ENCODE results near the gene FBXO40.
"Not testable (repeated sequence)": the region's sequence is repeated elsewhere in the genome, so short reads cannot be mapped to it uniquely, and the experiment has no call there.

Gene FBXO40, protein sequence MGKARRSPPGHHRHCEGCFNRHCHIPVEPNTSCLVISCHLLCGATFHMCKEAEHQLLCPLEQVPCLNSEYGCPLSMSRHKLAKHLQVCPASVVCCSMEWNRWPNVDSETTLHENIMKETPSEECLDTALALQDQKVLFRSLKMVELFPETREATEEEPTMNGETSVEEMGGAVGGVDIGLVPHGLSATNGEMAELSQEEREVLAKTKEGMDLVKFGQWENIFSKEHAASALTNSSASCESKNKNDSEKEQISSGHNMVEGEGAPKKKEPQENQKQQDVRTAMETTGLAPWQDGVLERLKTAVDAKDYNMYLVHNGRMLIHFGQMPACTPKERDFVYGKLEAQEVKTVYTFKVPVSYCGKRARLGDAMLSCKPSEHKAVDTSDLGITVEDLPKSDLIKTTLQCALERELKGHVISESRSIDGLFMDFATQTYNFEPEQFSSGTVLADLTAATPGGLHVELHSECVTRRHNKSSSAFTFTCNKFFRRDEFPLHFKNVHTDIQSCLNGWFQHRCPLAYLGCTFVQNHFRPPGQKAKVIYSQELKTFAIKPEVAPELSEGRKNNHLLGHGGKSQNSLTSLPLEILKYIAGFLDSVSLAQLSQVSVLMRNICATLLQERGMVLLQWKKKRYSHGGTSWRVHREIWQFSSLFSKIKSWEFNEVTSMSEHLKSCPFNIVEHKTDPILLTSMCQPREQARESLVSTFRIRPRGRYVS

DNA sequence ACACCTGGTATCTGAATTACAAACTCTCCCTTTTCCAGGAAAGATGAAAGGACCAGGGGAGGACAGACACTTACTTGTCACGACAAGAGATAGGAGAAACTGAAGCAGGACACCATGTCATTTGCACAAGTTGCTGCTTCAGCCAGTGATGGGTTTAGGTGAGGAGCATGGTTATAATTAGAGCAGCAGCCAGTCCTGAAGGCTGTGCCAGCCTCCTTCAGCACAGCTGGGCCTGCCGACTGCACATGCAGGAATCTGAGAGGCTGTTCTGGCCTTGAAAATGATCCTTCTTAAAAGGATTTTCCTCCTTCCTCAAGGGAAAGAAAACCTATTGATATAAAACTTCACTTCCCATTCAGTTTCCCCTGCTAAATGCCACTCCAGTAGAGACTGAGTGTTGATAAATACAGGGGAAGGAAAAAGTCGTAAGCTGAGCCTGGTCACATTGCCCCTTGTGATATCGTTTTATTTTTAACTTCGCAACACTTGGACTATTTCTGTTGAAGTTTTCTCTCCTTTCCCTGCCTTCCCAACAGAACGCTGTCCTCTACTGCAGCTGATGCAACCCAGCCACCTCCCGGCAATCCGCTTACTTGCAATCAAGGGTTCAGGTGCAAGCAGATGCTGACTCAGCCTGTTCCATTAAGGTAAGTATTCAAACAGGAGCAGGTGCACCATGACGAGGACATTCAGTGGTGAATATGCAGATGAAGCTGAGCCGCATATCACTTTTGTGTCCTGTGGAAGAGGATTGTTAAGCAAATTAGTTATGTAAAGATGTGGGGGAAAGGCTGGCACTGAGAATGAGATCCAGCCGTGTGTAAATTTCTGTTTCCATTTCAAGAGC lies at the start of gene FBXO40:
Gene FBXO40 (plus strand): TSS at position 524 of the 847 bp plus-strand sequence. CDS start 27,197 bp downstream, outside the sequence.
- DNase-seq, result peak; percentile 75

DNA sequence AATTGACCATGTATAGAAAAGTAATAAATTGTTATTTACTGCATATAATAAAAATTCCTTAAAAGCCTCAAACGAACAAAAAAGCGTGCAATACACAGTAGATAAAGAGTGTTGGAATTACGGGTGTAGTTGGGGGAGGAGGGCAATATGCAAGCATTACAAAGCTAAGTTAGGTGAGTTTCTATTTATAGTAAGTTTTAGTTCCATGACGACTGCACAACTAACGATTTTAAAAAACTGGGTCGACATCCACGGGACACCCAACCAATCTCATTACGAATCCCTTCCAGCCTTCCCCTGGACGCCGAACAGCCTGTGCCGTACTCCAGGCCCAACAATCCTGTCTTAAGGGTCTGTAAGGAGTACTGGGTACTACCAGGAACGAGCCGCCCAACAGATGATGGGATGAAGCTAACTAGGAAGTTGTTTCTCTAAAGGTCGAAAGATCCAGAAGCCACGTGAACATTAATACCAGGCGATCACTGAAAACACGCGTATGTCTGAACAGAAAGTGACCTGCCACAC lies 48.1 kb upstream of the FBXO40 start:
- DNase-seq, result no peak

DNA sequence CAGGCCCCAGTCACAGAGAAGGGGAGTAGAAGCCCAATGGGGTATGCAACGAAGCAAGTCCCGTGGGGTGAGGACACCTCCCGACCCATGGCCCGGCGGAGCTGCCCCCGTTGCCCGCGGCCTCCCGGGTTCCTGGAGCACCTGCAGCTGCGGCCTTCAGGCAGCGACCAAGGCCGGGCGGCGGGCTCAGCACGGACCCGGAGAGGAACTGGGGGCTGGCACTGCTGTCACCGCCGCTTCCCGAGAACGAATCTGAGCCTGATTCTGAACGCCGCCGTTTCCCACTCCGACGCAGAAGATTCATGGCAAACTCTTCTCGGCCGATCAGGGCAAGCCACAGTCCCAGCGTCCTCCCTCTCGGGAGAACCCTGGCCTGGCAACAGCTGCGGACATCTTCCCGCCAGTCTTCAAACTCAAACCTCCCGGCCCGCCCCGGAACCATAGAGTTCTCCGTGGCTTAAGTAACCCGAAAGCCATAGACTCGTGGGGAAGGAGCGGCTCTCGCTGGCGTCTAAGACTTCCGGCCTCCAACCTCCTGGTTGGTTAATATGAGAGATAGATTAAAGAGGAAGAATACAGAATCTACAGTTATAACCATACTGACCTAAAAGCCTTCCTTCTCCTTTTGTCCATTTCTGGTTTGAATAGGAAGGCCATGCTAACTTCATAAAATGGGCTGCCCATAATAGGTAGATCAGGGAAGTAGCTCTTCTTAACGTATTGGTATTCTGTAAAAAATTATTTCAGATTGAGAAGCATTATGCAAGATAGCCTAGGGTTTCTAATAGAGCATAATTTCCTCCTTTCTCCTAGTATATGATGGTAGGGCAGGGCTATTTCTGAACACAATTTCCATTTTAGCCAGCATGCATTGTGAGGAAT lies 47.4 kb upstream of the FBXO40 start, which contains the start of gene POLQ:
Gene POLQ (minus strand): TSS at position 415 of the 882 bp plus-strand sequence. CDS start 111 bp downstream, at position 304.
- peak; percentile 96 for DNase-seq

DNA sequence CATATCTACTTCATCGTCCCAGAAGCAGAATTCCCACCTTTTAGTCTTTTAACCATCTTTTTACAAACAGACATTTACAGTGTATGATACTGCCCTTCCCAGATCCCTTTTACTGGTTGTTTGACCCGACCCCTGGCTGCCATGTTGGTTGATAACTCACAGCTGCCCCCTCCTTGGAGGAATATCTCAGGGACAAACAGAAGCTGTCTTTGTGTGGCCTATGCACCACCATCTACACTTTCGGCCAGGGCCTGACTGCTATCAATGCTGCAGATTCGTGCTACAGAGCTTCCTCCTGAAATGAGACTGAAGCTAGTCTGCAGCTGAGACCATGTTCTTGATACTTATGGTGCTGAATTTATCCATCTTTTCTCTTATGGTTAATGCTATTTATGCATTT lies 40.8 kb upstream of the FBXO40 start:
- no peak for DNase-seq

DNA sequence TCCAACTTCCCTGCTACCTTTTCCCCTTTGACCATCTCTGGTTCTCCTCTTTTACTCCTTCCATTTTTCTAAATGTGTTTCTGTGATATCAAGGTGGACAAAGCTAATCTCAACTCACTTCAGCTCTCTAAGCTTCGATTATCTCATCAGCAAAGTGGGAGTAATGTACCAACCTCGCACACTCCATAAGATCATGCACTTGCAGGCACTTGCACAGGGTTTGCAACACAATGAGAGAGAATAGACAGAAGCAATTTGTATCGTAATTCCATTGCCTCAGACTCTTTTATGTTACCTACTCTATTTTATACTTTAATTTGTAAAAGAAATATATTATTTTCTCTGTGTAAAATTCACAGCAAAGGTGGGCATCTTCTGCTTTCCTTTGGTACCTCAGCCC lies 40.4 kb upstream of the FBXO40 start:
- no peak for DNase-seq

DNA sequence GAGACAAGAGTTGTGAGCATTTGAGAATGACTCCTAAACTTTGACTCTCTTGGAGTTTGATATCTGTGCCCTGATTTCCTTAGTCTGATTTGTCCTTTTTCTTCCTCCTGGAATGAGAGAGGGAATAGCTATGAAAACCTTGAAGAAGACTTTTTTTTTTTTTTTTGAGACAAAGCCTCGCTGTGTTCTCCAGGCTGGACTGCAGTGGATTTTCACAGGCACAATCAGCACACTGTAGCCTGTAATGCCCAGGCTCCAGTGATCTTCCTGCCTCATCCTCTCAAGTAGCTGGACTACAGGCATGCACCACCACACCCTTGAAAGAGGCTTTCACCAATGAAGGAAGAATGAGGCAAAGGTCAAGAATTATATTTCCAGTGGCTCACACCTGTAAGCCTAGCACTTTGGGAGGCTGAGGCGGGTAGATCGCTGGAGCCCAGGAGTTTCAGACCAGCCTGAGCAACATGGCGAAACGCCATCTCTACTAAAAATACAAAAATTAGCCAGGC lies 35.7 kb upstream of the FBXO40 start:
- DNase-seq, result no peak

DNA sequence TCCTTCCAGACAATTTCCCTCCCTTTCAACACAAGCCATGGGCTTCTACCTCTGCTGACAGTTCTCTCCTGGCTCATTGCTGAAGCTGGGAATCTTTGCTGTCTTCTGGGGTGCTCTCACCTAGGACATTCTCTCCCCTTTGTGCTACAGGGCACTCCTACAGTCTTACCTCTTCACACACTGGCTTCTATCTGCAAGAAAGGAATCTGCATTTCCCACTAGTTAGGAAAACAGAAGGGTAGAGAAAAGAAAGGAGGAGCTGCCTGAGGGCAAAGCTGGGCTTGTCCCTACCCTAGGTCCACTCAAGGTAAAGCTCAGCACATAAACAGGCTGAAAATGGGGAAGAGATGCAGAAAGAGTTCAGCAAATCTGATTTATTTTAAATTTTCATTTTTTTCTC lies 31.0 kb upstream of the FBXO40 start:
- no peak for DNase-seq

DNA sequence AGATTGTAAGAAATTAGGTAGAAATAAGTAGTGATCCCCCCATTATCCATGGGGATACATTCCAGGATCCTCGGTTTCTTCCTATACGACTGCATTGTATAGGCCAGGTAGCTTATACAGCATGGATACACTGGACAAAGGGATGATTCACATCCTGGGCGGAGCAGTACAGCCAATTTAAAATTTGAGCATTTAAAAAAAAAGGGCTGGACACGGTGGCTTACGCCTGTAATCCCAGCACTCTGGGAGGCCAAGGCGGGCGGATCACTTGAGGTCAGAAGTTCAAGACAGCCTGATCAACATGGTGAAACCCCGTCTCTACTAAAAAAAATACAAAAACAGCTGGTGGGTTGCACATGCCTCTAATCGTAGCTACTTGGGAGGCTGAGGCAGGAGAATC lies 26.4 kb upstream of the FBXO40 start:
- DNase-seq, result no peak

DNA sequence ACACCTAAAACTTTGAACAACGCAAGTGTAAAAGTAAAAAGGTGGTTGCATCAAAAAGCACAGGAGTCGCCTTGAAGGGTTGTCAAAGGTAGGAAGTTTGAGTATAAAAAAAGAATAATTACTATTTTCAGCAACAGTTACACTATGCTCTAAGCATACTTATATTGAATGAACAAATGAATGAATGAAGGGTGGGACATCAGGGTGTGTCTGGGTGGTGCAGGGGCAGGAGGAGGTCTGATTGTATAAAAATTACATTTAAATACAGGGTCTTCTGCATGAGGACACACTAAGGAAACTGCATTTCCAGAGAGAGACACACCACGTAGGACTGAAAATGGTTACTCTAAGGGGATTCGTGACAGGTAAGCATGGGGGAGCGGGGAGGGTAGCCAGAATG lies 25.5 kb upstream of the FBXO40 start, which contains the start of gene ARGFX:
Gene ARGFX (plus strand): TSS at position 301 of the 400 bp plus-strand sequence. CDS start 2,765 bp downstream, outside the sequence.
- no peak for DNase-seq

DNA sequence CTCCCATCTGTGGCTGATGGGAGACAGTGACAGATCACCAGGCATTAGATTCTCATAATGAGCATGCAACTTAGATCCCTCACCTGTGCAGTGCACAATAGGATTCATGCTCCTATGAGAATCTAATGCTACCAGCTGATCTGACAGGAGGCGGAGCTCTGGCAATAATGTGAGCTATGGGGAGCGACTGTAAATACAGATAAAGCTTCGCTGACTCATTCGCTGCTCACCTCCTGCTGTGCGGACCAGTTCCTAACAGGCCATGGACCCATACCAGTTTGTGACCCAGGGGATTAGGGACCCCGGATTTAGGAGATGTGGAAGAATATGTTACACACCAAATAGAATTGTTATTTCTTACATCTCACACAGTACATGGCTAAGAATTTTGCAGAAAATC lies 18.7 kb upstream of the FBXO40 start:
- peak; percentile 4 for DNase-seq

DNA sequence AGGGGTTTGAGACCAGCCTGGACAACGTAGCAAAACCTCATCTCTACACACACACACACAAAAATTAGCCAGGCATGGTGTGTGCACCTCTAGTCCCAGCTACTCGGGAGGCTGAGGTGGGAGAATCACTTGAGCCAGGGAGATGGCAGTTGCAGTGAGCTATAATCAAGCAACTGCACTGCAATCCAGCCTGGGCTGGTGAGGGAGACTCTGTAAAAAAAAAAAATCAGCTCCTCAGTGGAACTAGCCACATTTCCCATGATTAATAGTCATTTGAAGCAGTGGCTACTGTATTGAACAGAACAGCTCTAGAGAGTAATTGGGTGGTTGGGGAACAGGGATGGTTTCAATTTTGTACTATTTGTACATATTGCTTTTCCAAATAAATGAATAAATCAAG lies 11.5 kb upstream of the FBXO40 start:
- DNase-seq, result no peak

DNA sequence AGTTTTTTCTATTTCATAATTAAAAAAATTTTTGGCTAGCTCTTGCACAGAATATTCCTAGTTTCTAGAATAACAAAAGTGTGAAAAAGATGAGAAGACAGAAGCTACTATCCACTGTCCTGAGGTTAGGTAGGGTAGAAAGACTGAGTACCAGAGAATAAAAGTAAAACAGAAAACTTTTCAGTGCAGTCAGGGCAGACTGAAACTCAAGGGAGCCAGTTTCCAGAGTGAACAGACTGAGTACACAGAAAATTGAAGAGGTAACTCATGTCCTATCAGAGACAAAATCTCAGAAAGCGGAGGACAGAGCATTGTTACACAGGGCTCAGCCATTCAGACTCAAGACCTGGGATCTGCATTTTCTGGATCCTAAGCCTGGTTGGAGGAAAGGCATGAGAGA lies 8.8 kb upstream of the FBXO40 start:
- DNase-seq, result no peak

DNA sequence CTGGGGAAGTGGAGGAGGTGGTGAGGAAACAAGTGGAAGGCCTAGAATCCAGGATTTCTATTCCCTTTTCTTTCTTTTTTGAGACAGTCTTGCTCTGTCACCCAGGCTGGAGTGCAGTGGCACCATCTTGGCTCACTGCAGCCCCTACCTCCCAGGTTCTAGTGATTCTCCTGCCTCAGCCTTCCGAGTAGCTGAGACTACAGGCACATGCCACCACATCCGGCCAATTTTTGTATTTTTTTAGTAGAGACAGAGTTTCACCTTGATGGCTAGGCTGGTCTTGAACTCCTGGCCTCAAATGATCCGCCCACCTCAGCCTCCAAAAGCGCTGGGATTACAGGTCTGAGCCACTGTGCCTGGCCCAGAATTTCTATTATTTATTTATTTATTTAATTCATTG lies 627 bp downstream of the FBXO40 start:
- not testable (repeated sequence) for DNase-seq

DNA sequence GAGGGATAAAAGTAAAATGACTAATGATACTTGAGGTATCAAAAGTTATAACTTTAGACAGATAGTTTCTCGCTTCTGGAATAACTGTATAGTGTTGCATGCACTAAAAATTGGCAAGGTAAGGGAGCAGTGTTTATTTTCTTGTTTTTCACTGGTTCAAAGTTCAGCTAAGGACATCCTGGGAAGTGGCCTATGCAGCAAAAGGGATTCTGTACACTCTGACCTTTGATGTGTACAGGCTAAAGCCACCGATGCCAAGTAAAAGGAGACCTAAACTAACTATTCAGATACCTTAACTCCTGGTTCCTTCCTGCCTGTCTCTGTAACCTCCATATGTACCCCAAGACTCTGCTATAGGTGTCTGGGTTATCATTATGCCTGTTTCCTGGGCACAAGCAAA lies 1.7 kb downstream of the FBXO40 start:
- no peak for DNase-seq

DNA sequence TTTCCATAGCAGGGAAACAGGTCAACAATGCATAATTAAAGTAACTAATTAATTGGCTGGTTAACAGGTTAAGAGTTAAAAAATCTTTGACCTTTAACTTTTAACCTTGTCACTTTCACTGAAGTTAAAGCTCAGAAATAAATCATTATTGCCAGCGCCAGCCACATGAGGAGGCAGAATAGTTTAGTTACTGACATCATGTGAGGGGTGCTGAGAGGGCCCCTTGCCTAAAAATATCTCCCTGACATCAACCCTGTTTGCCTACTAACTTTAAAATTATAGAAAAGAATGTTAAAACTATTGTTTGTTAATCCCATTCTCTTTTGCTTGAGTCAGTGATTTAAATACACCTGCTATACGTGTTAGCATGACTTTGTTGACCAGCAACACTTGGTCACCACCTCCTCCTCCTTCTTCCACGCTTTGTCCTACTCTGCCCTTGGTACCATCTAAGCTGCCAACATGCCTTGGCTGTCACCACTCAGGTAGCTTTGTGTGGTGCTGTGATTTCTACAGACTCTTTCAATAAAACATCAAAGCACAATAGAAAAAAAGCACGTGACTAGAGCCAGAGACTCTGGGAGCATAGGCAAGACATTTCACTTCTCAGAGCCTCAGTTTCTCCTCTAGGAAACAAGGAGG lies 2.7 kb downstream of the FBXO40 start:
- DNase-seq, result no peak

DNA sequence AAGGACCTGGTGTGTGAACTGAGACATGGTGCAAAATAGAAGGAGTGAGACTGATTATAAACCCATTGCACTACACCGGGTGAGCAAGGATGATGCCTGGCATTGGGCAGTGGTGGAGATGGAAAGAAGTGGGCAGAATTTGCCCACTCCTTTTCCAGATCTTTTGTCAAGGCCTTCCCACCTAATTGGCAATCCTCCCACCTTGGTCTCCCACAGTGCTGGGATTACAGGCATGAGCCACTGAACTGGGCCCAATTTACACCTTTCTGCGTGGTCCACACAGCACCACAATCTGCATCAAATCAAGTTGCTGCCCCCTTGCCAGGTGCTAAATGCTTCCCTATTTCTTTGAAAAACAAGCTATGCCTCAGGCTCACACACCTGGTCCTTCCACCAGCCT lies 5.4 kb downstream of the FBXO40 start:
- DNase-seq, result no peak

DNA sequence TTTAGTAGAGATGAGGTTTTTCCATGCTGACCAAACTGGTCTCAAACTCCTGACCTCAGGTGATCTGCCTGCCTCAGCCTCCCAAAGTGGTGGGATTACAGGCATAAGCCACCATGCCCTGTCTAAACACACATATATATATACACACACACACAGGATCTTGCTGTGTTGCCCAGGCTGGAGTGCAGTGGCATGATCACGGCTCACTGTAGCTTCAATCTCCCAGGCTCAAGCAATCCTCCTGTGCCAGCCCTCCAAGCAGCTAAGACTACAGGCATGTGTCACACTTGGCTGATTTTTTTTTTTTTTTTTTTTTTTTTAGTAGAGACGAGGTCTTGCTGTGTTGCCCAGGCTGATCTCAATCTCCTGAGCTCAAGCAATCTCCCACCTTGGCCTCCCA lies 6.7 kb downstream of the FBXO40 start:
- not testable (repeated sequence) for DNase-seq

DNA sequence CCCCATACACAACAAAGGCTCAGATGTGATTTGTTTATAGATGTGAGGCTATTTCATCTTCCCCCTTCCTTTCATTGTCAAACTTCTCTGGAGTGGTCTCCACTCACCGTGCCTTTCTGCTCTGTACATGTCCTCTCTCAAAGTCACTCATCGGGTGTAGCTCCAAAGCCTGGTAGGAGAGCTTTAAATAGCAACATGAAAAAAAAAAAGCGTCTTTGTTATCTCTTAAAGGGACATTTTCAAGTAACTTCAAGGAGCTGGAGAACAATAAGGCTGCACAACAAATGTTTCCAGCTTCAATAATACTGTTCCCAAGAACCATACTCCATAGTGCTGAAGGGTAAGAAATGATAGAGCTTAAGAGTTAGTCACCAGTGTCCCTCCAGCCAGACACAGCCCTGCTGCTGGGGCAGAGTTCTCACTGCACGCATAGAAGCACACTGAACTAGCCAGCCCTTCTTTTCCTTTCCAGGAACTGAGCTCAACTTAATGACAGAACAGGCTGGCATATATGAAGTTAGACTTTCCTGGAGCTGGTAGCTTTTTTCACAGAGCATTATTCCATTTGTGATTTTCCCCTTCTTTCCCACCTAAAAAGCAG lies 8.1 kb downstream of the FBXO40 start:
- no peak for DNase-seq

DNA sequence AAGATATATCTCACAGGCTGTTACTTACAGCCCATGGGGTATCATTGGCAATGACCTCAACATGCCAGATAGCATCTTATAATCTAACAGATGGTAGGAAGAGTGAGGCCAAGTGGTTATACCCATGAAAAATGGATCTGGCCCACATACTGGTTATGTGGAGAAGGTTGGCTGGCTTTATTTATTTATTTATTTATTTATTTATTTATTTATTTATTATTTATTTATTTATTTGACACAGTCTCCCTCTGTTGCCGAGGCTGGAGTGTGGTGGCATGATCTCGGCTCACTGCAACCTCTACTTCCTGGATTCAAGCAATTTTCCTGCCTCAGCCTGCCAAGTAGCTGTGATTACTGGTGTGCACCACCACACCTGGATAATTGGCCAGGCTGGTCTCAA lies 11.6 kb downstream of the FBXO40 start:
- no peak for DNase-seq

DNA sequence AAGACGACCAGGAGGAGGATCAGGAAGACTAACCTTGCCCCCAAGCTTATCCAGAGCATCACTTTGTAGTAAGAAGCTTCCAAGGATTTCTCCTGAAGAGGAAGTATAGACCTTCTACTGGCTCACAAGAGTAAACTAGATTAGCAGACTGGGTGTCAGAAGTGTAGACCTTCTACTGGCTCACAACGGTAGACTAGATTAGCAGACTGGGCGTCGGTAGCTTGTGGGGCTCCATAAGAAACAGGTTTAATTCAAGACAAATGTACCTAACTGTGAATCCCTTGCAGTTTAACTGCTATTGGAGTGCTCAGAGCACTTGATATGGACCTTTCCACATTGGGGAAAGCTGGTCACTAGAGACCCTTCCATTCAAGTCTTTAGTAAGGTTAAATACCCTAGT lies 12.9 kb downstream of the FBXO40 start:
- no peak for DNase-seq

DNA sequence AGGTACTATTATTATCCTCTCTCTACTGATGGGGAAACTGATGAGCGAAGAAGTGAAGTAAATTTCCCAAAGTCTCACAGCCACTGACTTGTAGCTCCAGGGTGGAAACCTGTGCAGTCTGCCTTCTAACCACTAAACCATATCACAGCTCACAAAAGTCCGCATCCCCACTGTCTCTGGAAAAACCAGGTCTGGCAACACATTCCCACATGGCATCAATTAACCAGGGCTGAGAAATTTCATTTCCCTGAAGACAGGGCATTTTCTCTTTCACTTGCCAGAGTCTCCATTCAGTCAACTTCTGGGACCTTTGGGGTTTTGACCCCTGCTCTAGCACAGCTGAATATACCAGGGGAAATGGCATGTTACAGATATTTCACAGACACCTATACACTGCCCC lies 26.5 kb downstream of the FBXO40 start:
- no peak for DNase-seq
